Measurements from ENCODE around the gene TSC22D3.
A peak's percentile ranks its signal among the peaks of the same experiment; 100 is the strongest.

TSC22D3 gene

DNA sequence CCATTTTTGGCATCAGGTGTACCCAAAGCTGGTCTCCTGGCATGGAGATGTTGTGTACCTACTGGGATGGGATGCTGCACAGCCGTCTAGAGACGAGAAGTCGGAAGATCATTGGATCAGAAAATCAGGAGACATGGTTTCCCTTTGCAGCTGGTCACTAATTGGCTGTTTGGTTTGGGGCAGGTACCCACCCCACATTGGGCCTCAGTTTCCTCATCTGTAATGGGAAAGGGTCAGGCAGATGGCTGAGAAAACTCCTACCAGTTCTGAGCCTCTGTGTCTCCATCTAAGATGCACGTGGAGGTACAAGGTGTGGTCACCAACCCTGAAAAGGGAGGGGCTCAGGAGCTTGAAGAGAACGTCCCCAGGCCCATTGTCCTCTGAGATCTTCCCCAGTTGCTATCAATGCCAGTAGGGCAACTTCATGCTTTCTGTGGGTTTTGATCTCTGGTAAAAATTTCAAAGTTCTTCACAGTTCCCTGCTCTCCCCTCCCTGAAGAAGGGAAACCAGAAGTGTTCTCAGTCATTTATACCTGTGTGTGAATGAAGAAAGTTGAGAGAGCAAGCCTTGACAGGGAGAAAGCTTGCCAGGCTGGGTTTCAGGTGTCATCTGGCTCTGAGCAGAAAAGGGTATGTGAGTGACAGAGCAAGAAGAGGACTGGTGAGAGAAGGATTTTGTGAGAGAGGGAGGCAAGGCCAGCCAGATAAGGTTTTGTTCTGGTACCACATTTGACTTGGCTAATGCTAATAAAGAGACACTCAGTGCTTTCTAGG lies 15.1 kb downstream of the TSC22D3 start:
- no peak for DNase-seq

DNA sequence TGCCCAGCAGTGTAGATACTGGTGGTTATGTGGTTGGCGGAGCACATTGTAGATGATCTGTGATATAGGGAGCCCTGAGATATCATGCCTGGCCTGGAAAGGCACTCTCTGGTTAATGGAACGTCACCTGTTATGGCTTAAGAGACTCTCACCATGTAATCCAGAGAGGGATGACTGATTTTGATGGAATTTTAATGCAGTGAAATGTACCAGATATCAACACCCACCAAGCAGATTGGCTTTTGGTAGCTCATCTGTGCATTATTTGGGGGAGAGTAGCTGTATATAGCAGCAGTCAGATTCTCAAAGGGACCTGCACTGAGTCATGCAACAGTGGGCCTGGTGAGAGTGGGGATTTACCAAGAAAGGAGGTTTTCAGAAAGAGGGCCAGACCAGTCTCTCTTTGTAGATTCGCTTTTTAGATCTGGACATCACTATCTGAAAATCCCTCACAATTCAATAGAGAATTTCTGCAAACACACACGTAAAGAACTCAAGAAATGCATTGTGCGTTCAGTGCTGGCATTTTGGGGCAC lies 17.3 kb downstream of the TSC22D3 start:
- DNase-seq, result peak; percentile 14

DNA sequence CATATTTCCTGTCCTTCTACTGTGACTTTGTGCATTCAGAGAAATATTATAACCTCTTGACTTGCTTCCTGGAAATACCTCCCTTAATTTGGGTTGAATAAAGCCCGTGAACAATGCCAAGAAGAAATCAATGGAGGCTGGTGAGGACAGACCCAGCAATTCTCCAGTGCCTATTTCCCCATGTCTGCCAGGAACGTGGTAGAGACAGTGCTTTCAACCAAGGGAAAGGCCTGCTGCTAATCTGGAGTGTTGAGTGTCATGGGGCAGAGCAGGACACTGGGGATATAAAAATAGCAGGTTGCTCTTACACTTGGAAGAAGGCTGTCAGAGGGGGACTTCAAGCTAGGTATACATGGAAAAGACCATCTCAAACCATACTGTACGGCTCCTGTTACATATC lies 19.9 kb downstream of the TSC22D3 start:
- no peak for DNase-seq

DNA sequence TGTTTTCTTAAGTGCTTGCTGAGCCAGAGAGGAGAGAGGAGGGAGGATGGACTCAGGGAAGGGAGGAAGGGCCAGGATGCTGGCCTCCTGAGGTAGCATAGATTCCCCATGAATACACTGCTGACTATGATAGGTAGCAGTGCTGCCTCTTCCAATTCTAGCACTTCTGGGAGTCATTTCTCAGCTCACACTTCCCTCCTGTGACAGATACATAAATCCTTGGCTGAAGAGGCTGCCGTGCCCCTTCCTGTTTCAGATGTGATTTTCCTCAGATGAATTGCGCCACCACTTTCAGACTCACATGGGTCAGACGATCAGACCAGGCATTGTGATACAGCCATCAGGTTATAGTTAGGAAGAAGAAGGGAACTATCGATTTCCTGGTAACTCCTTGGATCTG lies 22.4 kb downstream of the TSC22D3 start:
- DNase-seq, result no peak

DNA sequence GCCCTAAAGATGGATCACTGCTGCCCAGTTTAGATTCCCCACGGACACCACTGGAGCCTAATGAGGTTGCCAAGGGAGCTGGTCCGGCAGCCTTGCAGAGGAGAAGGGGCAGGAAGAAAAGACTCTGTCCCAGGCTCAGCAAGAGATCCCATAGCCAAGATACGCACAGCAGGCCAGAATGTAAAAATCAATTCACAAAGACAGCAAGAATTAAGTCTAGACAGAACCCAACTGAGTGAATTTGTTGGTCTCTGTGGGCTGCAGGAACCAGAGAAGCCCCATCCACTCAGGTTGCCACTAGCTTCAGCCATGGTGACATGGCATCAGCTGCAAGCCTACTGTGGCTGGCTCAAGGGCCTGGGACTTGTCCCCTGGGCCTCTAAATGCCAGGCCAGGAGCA lies 22.9 kb downstream of the TSC22D3 start:
- no peak for DNase-seq

DNA sequence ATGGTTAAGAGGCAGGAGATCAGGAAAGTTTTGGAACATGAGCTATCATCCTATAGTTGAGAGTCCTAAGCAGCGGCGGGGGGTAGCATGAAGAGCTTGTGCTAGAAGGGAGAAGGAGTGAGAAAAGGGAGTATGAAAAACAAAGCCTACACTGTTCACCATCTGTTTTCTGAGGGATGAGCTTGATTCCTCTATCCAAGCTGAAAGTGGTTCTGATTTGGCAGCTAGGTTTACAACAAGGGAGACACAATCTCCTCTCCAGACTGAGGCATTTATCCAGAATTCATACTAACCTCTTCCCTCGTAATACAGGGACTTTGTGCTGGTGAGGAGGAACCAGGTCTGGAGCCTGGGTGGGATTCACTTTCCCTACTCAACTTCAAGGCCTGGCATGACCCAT lies 23.5 kb downstream of the TSC22D3 start:
- no peak for DNase-seq

DNA sequence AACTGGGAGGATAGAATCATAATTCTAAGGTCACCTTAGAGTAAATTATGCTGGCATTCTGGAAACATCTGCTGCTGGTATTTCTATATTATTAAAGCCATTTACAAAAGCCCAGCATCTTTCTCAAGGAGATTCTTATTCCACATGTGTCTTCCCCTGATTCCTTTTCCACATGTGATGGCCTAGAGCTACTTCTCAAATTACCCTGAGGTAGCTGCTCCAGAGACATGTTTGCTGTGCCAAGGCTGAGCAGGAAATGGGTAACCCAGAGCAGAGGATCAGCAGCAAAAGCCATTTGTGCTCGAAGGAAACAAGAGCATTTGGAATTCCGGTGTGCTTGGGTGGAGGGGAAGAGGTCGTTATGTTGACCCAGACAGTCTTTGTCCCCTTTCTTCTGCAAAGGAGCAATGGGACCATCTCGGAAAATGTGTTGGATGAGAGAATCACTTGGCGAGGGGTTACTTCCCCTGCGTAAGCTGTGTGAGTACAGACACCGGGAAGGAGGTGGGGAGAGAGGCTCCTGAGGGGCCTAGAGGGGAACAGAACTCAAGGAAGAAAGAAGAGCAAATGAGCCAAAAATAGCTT lies 24.6 kb downstream of the TSC22D3 start:
- no peak for DNase-seq

DNA sequence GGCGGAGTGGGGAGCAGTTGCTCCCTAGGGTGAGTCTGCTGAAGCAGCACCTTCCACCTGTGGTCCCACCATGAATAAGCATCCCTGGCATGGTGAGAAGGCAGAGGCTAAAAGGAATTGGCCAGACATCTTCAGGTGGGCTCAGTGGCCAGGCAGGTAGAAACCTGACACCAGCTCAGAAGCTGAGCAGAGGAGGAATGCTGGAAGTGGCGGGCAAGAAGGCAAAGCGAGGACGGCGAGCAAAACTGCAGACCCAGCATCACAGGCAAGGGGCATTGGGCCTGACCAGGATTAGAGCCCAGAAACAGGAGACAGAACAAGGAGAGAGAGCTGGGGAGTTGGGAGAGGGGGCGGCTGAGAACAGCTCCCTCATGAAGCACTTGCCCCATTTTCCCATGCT lies 25.3 kb downstream of the TSC22D3 start:
- DNase-seq, result peak; percentile 3

DNA sequence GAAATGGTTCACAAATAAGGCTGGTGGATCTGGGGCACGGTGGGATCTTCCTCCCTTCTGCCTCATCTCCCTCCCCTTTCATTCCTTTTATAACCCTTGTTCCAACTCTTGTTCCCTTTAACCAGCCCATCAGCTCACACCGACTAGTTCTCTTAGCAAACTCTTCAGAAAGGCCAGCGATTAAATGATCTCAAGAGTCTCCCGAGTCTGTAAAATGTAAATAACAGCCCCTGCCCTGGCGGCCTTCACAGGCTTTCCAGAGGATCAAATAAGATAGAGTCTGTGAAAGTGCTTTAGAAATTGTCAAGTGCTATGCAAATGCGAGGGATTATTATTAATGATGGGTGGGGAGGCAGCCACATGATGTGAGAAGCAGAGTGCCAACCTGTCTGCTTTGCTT lies 27.1 kb downstream of the TSC22D3 start:
- peak; percentile 4 for DNase-seq

DNA sequence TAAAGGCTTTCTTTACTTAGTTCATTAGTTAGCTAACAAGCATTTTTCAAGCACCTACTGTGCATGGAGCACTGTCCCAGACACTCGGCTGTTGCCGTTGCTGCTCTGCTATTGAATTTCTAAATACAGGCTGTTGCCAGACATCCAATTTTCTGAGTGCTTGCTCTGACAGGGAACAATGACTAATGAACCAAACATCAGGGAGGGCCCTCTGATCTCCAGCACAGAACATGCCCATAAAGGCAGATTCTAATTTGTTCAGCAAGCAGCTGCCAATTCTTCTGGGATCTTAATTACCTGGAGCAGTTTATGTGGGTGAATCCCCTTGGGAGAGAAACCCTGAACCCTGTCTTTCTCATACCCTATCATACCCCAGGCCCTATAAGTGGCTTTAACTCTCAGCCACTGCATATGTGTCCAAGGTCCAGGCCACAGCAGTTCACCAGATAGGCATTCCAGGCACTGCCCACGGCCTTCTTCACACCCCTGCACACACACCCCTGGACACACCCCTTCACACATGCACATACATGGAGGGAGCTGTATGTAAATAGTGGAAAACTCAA lies 27.9 kb downstream of the TSC22D3 start:
- peak; percentile 42 for DNase-seq

DNA sequence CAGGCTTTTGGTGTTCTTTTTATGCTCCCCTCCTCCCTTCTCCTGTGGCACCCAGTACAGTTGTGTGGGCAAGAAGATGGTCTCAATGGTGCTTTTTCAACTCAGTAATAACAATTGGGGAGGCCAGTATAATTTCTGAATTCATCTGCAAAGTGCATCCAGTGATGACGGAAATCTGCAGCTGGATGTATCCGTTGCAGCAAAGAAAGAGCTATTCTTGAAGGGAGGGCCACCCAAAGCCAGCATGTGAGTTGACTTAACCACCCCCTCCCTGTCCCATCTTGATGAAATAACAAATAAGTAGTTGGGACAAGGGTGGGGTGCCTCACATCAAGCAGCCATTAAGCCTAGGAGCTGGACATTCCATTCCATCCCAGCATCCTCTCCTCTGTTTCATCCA lies 30.7 kb downstream of the TSC22D3 start:
- no peak for DNase-seq

DNA sequence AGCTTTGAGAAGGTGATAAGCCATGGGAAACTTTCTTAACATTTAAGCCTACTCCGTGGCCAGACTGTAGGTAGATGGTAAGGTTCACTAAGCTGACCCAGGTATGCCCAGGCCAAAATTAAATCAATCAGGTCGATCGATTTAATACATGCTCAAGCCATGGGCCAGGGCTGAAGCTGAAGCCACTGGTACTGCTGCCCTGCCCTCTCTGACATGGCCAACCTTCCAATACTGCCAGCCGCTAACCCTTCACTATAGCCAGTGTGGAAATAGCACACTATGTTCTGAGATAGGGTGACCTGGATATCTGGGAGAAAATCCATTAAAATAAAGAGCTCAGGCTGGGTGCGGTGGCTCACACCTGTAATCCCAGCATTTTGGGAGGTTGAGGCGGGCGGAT lies 31.6 kb downstream of the TSC22D3 start:
- DNase-seq, result no peak

DNA sequence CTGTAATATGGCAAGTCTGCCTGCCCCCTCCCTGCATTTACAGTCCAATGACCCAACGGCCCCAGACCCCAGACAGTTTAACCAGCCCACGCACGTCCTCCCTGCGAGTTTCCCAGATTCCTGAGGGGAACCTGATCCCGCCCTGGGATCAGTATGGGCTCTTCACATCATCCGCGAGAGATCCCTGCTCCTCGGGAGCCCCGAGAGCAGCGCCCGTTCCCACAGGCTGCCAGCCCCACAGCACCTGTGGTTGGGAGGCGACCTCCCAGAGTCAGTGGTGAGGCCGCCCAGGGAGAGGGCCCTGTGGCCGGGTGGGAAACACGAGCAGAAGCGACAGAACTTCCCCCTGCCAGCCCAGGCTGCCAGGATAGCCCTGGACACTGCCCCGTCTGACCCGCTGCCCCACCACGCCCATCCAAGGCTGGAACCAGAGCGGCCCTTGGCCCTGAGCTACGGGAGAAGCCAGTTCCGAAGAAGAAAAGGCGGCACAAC lies 32.8 kb downstream of the TSC22D3 start:
- no peak for DNase-seq

DNA sequence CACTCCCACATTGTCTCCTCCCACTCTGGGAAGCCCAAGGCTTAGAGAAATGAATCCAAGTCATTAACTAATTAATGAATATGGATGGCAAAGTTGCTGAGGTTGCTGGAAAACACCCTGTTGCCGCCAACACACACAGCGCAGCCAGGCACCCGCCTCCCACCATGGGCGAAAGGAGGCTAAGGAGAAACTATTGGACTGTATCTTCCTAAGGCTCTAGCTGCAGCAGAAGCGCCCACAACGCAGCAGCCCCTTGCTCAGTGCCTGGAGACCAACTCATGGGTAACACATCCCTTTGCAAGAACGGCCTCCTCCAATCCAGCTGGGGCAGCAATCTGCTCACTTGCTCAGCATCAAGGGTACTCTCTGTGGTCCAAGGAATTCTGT lies 34.2 kb downstream of the TSC22D3 start:
- DNase-seq, result no peak

DNA sequence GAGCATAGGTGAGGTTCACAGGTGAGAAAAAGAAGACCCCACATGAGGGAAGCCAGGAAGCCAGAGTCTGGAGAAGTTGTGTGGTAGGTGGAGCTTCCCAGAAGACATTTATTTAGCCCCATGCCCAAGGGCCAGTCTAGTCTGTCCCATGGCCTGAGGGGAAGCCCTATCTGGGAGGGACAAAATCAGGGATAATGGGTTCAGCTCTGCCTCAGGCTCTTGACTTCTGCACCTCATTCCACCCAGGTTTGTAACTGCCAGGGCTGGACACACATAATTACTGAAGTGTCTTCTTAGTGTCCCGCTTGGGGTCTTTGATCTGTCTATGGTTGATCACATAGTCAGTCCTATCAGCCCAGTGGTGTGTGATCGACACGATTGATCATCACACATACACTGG lies 36.0 kb downstream of the TSC22D3 start:
- DNase-seq, result no peak

DNA sequence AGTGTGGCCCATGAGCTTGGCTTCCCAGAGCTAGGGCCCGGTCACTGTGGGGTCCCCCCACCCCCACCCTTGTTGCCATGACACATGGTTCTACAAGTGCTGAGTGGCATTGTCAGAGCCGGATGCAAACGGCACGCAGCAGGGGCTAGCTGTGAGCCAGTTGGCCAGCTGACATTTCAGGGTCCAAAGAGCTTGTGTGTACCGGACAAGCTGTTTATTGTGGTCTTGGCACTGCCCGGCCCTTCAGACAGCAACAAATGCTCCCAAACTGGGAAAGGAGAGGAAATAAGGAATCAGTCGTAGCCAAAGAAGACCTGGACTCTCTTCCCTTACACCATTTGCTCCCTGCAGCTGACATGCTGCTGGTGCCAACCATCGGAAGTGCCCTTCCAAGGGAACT lies 36.8 kb downstream of the TSC22D3 start:
- no peak for DNase-seq

DNA sequence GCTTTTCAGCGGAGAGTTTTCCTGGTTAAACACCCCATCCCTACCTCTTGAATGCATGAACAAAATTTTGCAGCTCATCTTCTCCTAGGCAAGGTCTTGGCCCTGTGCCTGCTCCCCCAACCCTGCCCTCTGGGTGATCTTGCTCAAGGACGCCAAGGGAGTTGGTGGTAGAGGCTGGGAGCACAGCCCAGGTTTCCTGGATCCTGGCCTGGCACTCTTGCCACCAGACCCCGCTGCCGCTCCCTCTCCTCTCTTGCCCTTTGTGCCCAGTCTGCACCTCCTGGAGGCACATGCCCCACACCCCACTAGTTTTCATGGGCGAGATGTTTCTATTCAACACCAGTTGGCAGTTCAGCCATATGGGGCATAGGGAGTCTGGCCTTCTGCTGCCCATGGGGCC lies 37.3 kb downstream of the TSC22D3 start:
- no peak for DNase-seq

DNA sequence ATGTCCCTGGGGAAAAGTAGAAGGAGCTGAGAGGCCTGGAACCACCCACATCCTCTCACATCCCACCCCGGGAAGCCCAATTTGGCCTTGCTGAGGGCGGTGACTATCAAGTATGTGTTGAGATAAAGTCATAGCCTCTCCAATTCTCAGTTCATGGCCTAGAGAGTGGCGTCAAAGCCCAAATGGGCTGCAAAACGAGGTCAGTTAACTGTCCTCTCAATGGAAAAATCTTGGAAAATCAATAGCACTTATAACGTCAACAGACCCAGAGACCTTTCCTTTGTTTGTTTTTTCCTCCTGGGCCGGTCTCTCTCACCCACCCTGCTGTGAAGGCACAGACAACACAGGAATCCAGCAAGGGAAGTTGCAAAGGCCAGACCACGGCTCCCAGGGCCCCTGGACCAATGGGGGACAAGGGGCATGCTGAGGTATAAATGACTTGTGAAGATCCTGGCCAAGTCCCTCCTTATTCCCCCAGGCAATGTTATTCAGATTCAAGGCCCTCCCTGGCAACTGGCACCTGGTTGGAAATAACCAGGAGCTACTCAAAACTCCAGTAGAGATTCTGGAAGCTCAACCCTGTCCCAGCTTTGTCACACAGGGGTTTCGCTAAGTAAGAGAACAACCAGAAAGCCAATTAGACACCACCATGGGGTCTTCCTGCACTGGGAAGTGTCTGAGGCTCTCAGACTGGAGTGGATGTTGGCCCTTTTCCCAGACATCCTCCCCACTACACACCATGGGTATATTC lies 38.6 kb downstream of the TSC22D3 start:
- DNase-seq, result peak; percentile 63

DNA sequence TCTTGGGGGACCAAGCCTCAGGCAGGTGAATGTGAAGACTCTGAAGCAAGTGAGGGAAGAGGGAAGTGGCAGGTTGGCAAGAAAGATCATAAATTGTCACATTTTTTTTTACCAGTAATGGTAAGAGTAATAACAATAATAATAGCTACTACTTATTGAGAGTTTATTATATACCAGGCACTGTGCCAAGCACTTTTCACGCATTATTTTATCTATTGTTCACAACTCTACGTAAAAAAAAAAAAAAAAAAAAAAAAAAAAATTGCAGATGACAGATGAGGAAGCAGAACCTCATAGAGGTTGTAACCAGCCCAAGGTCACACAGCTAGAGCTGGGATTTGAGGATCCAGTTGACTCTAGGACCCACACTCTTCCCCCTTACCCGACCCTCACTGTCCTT lies 40.9 kb downstream of the TSC22D3 start:
- DNase-seq, result no peak

DNA sequence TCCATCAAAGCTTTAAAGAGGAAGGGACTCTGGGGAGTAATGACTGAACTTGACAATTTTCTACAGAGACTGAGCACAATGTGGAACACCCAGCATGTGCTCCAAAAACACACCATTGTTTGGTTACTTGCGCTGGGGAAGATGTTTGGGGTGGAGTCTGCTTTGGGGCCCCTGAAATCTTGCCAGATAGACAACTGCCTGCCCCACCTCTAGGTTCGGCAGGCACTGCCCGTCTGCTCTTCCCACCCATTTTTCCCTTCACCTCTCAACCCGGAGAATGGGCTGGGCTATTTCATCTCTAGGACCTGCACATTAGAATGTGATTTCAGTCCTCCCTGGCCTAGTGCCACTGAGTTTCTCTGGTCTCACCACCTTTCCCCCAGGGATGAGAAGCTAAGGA lies 41.9 kb downstream of the TSC22D3 start:
- DNase-seq, result no peak

DNA sequence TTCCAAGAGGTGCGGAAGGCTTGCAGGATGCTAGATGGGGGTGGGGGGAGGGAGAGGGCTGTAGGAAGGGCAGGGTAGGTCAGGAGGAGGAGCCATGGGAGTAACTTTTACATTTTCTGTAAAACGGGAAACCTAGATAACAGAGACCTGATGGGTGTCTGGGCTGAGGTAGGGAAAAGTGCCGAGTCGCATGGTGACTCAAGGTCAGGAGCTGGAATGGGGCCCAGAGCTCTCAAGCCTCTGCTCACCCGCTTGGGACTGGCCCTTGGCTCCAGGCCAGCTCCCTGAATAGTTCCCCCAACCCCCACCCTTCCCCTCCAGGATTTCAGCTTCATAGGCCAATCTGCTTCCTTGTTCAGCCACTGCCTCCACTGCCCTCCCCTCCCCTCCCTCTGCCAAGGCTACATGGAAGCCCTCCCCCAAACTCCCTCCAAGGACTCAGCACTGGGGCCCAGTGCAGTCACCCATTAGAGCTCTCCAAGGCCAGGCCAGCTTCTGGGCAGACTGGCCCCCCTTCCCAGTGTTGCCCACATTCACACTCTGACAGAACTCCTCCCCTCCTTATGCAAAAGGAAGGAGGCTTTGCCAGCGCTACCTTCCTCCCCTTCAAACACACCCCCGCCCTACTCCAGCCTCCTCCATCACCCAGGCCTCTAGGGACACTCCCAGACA lies 43.6 kb downstream of the TSC22D3 start:
- DNase-seq, result peak; percentile 38

DNA sequence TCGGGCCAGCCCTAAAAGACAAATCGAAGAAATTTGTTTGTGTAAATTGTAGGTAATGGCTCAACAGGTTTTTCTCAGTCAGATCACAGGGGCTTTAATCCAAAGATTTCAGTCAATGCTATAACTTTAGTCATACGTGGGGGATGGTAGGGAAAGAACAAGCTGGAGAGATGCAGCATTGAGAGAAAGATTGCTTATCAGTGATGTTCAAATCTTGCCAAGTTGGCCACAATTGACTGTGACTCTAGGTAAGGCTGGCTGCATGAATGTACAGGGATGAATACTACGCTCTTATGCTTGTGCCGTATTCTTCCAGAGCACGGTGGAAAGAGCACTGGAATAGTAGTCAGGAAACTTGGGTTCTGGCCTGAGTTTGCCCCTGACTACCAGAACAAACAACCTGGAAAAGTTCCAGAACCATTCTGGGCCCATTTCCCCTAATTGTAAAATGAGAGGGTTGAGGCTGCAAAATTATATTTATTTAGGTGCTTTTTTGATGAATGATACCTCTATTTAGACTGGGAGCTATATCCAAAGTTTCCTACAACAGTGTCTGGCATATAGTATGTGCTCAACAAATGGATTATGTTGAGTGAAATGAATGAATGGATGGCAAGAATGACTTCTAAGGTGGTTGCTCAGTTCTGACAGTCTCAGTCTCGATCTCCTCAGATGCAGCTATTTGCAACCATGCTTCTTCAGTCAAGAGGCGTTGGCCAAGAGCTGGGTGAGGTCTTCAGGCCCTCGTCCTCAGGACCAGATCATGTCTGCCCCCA lies 44.4 kb downstream of the TSC22D3 start:
- DNase-seq, result no peak

Data from DMS79 treated with DMSO at 0.1 percent for 48 hours (cell line).